ENCODE measurements around the gene AFAP1.
A peak's percentile ranks its signal among the peaks of the same experiment; 100 is the strongest.

The AFAP1 gene

DNA sequence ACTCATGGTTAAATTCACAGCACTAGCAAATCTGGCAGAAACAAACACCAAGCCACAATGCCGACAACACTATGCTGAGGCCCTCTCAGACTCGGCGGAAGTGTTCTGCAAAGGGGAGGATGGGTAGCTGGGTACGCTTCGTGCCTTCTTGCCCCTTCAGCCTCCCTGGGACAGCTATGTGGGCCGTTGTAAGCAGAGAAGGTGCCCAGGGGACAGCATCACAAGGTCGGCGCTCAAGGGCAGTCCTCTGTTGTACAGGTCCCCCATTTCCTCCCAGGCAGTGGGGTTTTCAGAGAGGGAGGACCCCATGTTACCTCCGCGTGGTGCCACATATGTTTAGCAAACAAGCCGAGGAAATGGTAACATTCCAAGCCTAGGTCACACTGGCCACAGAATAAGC is 173.6 kb downstream of the AFAP1 start:
- no peak for DNase-seq

GRCh38 chr4:7765666-7766065 is 174.0 kb downstream of the AFAP1 start:
- DNase-seq: no peak

GRCh38 chr4:7764466-7764865 is 175.2 kb downstream of the AFAP1 start:
- DNase-seq: no peak

DNA sequence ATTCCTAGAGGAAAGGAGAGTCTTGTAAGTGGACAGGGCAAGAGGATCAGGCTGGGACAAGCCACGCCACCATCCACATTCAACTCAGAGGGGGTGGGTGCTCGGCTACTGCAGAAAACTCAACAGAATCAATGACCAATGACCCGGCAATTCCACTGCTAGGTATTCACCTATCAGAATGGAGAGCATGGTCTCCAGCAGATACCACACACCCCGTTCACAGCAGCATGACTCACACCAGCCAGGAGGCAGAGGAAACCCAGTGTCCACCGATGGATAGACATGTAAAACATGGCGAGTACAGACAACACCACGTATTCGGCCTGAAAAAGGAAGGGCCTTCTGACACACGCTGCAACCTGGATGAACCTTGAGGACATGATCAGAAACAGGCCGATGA is 175.9 kb downstream of the AFAP1 start:
- no peak for DNase-seq

- no peak for DNase-seq
Measured at GRCh38 chr4:7763106-7763505, 176.6 kb downstream of the AFAP1 start.

DNA sequence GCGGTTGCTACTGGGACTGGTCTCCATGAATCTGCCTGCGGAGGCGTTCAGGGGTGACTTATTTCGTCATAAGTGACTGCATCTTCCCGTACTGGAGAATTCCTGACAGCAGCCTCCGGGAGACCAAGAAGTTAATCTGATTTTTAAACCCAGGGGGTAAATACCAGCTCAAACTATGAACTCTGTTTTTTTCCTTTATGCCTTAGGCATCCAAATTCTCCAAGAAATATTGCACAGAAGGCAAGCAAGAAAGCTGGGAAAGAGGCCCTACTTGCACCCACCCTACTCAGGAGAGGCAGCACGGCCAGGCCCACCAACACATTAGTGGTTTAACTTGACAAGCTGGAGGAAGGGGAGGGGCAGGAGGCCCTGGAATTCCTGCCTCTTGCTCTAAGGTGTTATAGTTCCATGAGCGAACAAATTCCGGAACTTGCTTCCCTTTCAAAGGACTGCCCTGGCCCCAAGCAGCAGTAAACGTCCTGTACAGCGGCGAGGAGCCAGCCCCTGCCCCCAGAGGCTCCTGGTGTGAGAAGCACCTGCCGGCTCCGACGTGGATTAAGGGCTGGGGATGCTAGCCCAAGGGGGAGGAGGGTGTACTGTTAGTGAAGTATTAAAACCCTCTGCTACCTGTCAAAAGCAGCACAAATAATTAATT is 177.2 kb downstream of the AFAP1 start:
- DNase-seq: no peak

DNA sequence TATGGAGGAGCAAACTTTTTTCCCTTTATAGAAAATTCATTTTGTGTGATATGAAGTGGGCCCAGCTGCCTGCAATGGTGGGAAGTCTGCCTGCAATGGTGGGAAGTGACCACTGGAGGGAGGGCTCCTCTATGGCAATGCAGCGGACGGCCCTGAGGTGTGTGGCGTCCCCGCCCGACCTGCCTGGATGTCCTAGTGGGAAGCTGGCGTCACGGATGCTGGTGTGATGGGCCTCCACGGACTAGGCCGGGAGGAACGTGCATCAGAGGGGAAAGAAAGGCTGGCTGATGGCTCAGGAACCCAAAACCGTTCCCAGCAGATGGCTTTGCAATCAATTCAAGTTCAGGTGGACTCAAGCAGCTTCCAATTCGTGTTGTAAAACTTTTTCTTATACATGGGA is 177.9 kb downstream of the AFAP1 start:
- DNase-seq: peak; percentile 46 to 50

- DNase-seq: no peak
Measured at GRCh38 chr4:7761312-7761711, 178.3 kb downstream of the AFAP1 start.

- DNase-seq: no peak
Measured at GRCh38 chr4:7760706-7761105, 179.0 kb downstream of the AFAP1 start.

DNA sequence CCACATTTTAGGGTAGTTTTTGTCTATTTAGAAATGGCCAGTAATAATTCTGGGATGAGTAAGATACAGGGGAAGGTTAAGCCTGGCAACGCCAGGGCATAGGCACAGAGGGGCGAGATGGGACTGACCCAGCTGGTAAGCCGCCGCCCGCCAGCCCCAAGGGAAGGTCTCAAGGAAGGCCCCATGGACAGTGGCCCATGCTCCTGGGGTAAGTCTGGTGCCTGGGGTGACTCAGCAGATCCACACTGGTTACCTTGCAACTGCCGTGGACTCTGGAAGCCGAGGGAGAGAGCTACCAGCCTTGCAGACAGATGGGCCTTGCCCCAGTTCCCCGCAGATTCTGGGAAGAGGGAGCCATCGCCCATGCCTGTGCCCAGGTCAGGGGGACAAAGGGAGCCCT is 179.4 kb downstream of the AFAP1 start:
- DNase-seq: no peak

- DNase-seq: no peak
Measured at GRCh38 chr4:7759635-7760034, 180.0 kb downstream of the AFAP1 start.

DNA sequence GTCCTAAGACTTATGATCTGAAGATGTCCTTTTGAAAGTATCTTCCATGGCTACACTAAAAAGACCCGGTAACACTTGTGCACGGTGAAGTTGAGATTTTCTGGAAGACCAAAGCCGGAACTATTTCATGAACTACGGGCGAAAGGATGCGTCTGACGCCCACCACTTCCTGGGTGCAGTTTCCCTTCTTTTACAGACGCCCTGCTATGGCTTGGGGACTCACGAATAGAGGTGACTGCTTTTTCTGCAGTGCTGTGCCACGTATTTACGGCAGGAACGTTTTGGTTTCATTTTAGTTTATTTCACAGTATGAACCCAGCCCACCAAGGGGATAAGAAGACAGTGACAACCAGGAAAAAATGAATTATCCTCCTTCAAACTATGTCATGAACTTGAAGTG is 180.4 kb downstream of the AFAP1 start:
- DNase-seq: peak; percentile 57 to 81

GRCh38 chr4:7758476-7758875 is 181.2 kb downstream of the AFAP1 start:
- no peak for DNase-seq

DNA sequence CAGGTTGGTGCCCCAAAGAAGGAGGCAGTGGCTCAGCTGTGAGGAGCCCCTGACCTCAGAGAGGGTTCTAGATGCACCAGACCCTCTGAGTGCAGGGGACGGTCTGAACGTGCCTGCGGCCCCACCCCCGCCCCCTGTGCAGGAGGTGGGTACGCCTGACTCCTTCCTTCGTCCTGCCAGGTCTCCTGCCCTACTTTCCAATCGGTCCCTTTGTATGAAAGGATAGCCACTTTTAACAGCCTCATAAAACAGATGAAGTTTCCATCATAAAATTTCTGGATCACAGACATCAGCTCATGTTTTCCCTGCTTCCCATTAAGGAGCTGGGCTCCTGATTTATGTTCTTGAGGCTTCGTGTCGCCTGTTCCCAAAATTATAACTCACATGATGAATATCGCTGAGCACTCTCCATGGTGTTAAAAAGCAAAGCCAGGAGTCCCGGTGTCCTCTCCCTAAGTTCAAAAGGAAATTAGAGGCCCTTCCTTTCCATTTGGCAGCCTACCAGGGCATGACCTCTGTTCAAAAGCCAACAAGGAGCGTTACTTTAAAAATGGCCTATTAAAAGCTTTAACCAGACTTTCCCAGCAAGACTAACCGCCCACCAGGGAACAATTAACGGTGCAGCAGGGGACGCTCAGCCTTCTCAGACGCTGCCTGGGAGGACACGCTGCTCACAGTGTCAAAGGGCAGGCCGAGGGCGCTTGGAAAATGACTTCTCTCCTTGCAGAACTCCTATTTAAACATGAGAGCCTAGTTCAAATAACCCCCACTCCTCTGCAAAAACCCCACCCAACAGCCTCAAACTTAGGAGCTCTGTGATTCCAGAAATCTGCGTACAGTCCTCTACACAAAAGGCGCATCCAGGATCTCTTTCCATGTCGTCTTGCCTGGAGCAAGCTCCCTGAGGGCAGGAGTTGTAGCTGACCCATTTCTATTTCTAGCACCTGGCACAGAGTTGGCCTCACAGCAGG is 181.9 kb downstream of the AFAP1 start:
- no peak for DNase-seq

GRCh38 chr4:7756561-7757355 is 182.9 kb downstream of the AFAP1 start:
- no peak for DNase-seq

GRCh38 chr4:7756071-7756470 is 183.6 kb downstream of the AFAP1 start:
- DNase-seq: no peak

DNA sequence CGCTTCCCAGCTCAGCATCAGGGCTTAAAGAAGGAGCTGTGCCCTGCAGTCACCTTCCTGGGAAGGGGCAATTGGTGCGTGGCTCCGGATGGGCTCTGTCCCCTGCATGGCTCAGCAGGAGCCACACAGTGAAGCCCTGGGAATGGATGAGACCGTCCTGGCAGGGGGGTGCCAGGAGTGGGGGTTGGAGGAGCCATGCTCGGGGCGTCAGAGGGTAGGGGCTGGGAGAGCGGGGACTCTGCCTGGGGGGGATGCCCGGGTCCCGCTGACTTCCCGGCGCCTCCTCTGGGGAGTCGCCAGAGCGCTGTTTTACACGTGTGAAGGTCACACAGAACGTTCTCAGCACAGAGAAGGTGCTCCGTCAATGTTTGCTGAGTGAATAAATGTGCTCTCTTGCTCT is 184.1 kb downstream of the AFAP1 start:
- DNase-seq: no peak

GRCh38 chr4:7754565-7755262 is 184.9 kb downstream of the AFAP1 start:
- DNase-seq: no peak

GRCh38 chr4:7753931-7754465 is 185.7 kb downstream of the AFAP1 start:
- DNase-seq: no peak

DNA sequence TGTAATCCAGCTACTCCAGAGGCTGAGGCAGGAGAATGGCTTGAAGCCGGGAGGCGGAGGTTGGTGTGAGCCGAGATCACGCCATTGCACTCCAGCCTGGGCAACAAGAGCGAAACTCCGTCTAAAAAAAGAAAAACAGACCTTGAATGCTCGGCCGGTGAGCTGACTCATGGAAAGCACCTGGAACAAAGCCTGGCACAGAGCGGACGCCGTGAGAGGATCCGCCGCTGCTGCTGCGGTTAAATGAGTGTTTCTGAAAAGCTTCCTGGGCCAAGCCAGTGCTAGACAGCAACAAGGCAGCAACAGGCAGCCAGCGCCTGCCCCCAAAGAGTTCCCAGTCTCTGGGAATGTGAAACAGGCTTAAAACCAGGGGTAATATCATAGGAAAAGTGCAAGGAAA is 186.4 kb downstream of the AFAP1 start:
- no peak for DNase-seq

- no peak for DNase-seq
Measured at GRCh38 chr4:7752649-7753048, 187.0 kb downstream of the AFAP1 start.

DNA sequence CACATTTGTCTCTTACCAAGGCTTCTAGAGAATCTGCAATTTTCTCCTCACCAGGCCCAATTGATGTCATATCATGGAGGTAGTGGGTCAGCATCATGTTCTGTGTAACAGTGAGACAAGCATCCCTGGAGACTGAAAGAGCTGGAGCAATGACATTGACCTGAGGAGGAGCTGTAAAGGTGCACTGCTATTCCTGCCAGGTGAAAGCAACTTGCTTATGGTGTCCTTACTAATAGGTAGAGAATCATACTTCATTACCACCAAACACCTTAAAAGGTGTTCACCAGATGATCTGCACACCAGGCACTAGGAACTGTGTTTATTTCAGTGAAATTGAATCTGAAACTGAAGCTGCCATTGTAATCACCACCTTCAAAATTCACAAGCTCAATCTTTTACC is 188.7 kb downstream of the AFAP1 start:
- DNase-seq: no peak

GRCh38 chr4:7750523-7750922 is 189.1 kb downstream of the AFAP1 start:
- no peak for DNase-seq
